Upper lobe of left lung (tissue), 4 donors: ENCODE results near the gene GBF1.

Experiments
- CTCF ChIP-seq, 6 experiments: fragments of 450-650 bp in 4 of 6; fragments of 200-600 bp in 2 of 6; sonication (generic) in 2 of 6; IDR thresholded peaks; one replicate each; pipeline ENCODE4 v1.5.1; 2016 to 2019; ENCODE audit warnings: antibody characterized with exemption in 6 of 6
- POLR2AphosphoS5 ChIP-seq, 2 donors: sonication (generic); formaldehyde crosslinking; IDR thresholded peaks; one replicate each; pipeline ENCODE4 v1.5.1; 2017; ENCODE audit warnings: antibody characterized with exemption in 2 of 2

- TF ChIP-seq POLR2AphosphoS5 (IDR thresholded peaks at IDR 0.05) (no peak), CTCF (IDR thresholded peaks at IDR 0.05) (no peak)
Measured at GRCh38 chr10:102358712-102359382, 113.5 kb downstream of the GBF1 start.
